Activated CD8-positive, alpha-beta memory T cell treated with anti-CD3 and anti-CD28 coated beads for 24 hours (primary cell): ENCODE results near the gene TBC1D20.
"Not testable (repeated sequence)": the region's sequence is repeated elsewhere in the genome, so short reads cannot be mapped to it uniquely, and the experiment has no call there.

ENCODE experiments used
- DNase-seq: peaks from one replicate; pipeline ENCODE4 v3.0.0-alpha.2; 2020

TBC1D20 gene

DNA sequence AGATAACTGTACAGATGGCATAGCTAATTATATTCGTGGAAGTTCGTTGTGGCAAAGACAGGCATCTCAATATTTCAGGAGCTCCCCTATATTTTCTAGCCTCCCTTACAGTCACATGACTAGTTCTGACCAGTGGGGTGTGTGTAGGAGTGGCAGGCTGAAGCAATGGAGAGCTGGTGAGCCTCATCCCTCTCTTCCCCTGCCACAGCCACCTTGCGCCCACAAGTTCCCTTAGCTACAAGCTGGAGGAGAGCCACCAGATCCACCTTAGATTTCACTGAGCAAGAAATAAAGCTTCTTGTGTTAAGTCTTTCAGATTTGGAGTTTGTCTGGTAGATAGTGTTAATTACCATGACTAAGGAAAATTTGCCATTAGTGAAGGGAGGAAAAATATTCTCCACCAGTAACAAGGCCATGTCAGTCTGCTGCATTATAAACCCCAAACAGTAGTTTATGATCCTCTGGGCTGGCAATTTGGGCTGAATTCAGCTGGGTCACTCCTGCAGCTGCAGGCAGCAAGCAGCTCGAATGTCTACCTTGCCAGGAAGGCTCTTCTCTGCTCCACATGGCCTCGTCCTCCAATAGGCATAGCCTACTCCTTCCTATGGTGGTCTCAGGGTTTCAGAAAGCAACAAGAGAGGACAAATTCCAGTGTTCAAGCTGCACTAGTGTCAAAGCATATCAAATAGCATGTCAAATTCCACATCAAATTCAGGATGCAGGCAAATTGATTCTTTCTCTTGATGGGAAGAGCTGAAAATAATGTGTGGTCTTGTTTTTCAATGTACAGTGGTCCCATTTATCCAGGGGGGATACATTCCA lies 61.7 kb downstream of the TBC1D20 start:
- no peak for DNase-seq

DNA sequence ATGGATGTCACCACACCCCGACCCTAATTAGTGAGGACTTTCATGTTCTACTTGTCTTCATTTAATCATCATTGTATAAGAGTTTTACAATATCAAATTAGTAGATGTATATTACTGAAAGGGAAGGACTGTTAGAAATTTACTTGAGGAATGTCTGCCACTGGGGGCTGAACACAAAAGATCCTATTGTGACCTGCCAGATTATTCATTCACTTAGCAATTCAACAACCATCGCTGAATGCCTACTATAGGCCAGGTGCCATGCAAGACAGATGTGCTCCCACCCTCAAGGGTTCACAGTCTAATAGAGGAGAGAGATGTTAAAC lies 62.2 kb downstream of the TBC1D20 start:
- DNase-seq = no peak

DNA sequence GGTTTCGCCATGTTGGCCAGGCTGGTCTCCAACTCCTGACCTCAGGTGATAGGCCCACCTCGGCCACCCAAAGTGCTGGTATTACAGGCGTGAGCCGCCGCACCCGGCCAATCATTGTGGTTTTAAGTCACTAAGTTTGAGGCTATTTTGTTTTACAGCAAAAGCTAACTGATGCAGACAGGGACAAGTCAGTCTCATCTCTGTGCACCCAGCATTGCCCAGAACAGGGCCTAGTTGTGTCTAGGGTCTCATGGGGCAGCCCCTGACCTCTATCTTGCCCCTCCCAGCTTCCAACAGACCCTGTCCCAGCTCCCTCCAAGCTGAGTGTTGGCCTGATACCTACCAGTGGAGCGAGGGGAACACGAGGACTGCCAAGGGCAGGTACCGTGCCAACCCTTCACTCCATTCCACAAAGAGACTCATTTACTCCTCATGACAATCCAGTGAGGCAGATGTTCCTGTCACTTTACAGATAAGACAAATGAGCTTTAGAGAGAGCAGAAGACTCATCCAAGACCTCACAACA lies 63.1 kb downstream of the TBC1D20 start:
- no peak for DNase-seq

DNA sequence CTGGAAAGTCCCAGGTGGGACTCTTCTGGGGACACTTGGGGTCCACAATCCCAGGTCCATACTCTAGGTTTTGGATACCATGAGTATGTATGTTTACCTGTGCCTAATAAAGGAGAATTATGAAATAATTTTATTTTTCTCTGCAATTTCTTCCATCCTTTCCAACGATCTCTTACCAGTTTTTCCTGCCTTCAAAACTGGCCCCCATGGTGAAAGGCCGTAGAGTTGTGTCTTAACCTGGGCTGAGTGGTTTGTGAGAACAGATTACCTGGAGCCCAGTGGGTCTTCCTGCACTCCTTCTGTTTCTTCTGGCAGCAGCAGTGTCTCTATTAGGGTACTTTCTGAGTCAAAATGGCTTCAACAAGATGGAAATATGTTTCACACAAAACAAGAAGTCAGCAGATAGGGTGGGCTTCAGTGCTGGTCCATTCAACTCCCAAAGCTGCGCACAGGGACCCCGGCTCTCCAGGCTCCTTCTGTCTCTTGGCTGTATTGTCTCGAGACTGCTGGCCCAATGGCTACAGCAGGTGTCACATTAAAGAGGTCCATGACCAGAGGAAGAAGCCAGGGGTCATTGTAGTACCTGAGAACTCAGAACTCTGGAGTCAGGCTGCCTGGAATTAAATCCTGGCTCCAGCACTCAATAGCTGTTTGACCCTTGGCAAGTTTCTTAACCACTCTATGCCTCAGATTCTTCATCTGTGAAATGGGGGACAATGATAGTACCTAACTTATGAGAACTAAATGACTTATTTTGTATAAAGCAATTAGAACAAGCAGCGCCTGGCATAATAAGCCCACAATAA lies 64.7 kb downstream of the TBC1D20 start:
- no peak for DNase-seq

DNA sequence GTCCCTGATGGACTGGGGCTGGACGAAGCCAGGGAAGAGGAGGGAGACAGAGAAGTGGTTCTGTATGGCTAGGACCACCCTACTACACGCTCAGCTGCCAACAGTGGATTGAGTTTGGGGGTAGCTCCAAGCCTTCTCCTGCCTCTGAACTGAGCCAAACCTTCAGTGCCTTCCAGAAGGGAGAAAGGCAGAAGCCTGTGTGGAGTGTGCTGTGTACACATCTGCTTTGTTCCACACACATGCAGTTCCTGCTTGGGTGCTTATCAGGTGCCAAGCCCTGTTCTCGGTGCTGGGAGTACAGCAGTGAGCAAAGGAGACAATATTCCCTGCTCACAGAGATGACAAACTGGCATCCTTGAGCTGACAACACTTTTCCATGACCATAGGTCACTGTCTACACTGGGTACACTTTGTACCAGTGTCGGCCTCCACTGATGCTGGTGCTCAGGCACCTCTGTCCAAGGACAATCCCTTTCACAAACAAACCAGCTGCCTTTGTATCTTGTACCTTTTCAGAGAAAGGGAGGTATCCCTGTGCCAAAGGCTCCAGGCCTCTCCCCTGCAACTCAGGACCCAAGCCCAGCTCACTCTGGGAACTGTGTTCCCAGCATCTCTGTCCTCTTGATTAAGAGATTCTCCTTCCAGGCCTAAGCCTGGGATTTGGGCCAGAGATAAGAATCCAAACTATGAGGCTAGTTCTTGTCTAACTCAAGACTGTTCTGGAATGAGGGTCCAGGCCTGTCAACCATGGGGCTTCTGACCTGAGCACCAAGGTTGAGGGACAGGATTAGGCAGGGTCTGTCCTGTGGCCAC lies 65.5 kb downstream of the TBC1D20 start:
- DNase-seq = no peak

DNA sequence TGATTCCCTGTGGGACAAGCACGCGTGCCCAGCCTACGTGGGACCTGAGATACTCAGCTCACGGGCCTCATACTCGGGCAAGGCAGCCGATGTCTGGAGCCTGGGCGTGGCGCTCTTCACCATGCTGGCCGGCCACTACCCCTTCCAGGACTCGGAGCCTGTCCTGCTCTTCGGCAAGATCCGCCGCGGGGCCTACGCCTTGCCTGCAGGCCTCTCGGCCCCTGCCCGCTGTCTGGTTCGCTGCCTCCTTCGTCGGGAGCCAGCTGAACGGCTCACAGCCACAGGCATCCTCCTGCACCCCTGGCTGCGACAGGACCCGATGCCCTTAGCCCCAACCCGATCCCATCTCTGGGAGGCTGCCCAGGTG lies 66.1 kb downstream of the TBC1D20 start:
- DNase-seq = no peak

DNA sequence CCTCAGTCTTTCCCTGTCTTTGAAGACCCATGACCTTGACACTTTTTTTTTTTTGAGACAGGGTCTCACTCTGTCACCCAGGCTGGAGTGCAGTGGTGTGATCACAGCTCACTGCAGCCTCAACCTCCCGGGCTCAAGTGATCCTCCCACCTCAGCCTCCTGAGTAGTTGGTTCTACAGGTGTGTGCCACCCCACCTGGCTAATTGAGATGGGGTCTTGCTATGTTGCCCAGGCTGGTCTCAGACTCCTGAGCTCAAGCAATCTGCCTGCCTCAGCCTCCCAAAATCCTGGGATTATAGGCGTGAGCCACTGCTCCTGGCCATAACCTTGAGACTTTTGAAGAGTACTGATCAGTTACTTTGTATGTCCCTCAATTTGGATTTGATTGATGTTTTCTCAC lies 69.0 kb downstream of the TBC1D20 start:
- DNase-seq = not testable (repeated sequence)

DNA sequence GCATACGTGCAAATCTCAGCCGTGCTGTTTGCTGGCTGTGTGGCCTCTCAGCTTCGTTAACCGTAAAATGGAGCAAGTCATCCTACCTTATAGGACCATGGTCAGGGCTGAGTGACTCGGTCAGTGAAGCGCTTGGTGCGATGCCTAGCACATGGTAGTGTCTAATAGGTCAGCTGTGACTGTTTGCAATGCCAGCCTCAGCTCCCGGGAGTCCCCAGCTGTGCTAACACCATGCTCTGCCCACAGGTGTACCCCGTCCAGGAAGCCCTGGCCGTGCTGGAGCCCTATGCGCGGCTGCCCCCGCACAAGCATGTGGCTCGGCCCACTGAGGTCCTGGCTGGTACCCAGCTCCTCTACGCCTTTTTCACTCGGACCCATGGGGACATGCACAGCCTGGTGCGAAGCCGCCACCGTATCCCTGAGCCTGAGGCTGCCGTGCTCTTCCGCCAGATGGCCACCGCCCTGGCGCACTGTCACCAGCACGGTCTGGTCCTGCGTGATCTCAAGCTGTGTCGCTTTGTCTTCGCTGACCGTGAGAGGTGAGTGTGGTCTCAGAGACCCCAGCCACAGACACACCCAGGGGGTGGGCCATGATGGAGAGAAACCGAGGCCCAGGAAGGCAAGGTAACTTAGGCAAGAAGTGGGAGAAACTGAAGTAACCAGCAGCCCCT lies 71.2 kb downstream of the TBC1D20 start:
- no peak for DNase-seq

DNA sequence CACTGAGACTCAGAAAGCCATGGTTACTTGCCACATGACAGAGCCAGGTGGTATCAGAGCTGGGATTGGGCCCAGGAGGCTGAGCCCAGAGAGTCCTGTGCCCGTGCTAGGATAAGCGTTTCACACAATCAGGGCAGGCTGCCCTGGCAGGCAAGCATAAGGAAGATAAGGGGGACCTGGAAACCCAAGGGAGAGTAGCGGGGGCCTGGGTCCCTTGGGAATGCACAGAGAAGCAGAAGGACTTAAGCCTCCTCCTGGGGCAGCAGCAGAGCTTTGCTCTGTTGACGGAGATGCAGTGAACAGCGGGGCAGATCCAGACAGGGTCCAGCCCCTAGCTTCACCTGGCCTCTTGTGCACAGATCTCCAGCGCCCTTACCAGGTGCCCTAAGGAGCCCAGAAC lies 73.1 kb downstream of the TBC1D20 start:
- DNase-seq = no peak

DNA sequence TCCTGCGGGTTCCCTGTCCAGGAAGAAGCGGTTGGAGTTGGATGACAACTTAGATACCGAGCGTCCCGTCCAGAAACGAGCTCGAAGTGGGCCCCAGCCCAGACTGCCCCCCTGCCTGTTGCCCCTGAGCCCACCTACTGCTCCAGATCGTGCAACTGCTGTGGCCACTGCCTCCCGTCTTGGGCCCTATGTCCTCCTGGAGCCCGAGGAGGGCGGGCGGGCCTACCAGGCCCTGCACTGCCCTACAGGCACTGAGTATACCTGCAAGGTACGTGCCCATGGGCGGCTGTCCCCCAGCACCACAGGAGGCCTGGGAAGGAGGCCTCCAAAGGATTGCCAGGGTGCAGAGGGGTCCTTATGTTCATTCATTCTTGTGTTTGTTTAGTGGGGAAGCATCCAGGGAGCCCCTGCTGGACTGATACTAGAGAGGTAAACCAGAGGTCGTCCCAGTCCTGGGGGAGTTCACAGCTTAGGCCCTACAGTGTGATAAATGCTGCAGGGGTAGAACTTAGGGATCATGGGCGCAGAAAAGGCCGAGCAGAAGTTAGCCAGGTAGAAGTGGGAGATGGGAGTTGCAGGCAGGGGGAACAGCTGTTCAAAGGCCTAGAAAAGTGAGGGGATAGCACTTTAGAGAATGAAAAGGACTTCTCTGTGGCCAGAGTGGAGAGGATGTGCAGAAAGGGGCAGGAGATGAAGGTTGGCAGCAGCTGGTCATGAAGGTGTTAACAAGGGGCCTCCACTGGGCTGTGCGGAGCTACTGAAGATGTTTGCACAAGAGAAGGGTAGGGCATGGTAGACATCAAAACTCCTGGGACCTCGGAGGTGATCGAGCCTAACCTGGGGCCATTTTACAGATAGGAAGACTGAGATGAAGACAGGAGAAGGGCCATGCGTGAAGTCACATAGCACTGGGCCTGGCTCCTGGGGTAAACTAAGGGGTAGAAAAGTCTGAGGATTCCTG lies 74.0 kb downstream of the TBC1D20 start:
- DNase-seq = no peak

DNA sequence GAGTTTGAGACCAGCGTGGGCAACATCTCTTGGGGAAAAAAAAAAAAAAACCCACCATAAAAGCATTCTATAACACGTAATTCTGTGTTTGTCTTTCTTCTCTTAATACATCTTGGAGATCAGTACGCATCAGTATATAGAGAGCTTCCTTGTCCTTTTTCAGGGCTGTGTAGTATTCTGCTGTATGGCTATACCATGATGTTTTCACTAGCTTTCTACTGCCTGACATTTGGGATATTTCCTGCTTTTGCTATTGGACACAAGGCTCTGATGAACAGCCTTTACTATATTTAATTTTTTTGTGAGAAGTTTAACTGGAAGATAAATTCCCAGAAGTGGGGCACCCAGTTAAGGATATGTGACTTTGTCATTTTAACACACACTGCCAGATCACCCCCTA lies 74.8 kb downstream of the TBC1D20 start:
- DNase-seq = no peak

DNA sequence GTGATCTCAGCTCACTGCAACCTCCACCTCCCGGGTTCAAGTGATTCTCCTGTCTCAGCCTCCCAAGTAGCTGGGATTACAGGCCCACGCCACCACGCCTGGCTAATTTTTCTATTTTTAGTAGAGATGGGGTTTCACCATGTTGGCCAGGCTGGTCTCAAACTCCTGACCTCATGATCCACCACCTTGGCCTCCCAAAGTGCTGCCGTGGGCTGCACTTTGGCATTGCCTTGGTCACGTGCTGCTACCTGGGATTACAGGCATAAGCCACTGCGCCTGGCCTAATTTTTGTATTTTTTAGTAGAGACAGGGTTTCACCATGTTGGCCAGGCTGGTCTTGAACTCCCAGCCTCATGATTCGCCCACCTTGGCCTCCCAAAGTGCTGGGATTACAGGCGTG lies 75.7 kb downstream of the TBC1D20 start:
- not testable (repeated sequence) for DNase-seq
